HEK293 (cell line): Measurements from ENCODE around the gene CRTAC1.

Experiments used
- CTCF ChIA-PET: fragments of 350-600 bp; formaldehyde crosslinking; extraction: SDS; loops from one replicate; lab custom pipeline; 2021; ENCODE audit warnings: antibody characterized with exemption; lab: Yijun Ruan, JAX
- POLR2A ChIA-PET: fragments of 300-600 bp; formaldehyde crosslinking; extraction: SDS; loops from one replicate; lab custom pipeline; 2020; ENCODE audit warnings: antibody characterized with exemption, inconsistent platforms; lab: Yijun Ruan, JAX
- H3K27ac ChIP-seq: fragments of 200-500 bp; sonication (Bioruptor generic); 2 replicates; pipeline ENCODE4 v1.5.1; 2014; ENCODE audit warnings: low read depth, low read length, control low read depth, inconsistent platforms; ENCODE audit errors: extremely low read depth
- H3K36me3 ChIP-seq, 2 experiments: fragments of 200-500 bp in 1 of 2; sonication (Bioruptor generic) in 1 of 2; 1 replicate in 1 of 2; 2 replicates in 1 of 2; pipeline ENCODE4 v1.5.1; 2014 to 2017; ENCODE audit warnings: inconsistent platforms in 2 of 2, low read length in 2 of 2; ENCODE audit not compliant: control insufficient read depth in 2 of 2, insufficient read depth in 1 of 2
- H3K4me1 ChIP-seq: fragments of 200-500 bp; sonication (Bioruptor generic); 2 replicates; pipeline ENCODE4 v1.5.1; 2014; ENCODE audit warnings: mild to moderate bottlenecking, low read length, inconsistent platforms; ENCODE audit not compliant: control insufficient read depth, insufficient read depth
- H3K4me3 ChIP-seq: 2 replicates; pipeline ENCODE4 v1.5.1; 2011; ENCODE audit warnings: low read depth, mild to moderate bottlenecking, control low read depth, low read length, moderate library complexity
- H3K9me3 ChIP-seq: fragments of 200-500 bp; sonication (Bioruptor generic); 2 replicates; pipeline ENCODE4 v1.5.1; 2014; ENCODE audit warnings: low read depth, low read length, inconsistent platforms; ENCODE audit not compliant: control insufficient read depth, insufficient read depth
- BCL6B ChIP-seq: fragments of 450-650 bp; formaldehyde crosslinking; IDR thresholded peaks from 2 replicates; pipeline ENCODE4 v1.5.1; 2017; ENCODE audit warnings: missing biosample characterization, missing genetic modification characterization
- CTCF ChIP-seq: fragments of 450-650 bp; formaldehyde crosslinking; IDR thresholded peaks from 2 replicates; pipeline ENCODE4 v1.5.1; 2016; ENCODE audit warnings: missing biosample characterization, missing genetic modification characterization
- GLIS1 ChIP-seq: fragments of 450-650 bp; formaldehyde crosslinking; IDR thresholded peaks from 2 replicates; pipeline ENCODE4 v1.5.1; 2016; ENCODE audit warnings: missing biosample characterization, missing genetic modification characterization
- GLIS2 ChIP-seq: fragments of 450-650 bp; formaldehyde crosslinking; IDR thresholded peaks from 2 replicates; pipeline ENCODE4 v1.5.1; 2016; ENCODE audit warnings: missing biosample characterization, missing genetic modification characterization
- HOXA7 ChIP-seq: sonication (generic); formaldehyde crosslinking; IDR thresholded peaks from 2 replicates; pipeline ENCODE4 v1.8.1; 2022; ENCODE audit warnings: missing genetic modification reagents, borderline replicate concordance
- KLF16 ChIP-seq: fragments of 450-650 bp; formaldehyde crosslinking; IDR thresholded peaks from 2 replicates; pipeline ENCODE4 v1.5.1; 2017; ENCODE audit warnings: missing biosample characterization, missing genetic modification characterization
- KLF17 ChIP-seq: fragments of 450-650 bp; formaldehyde crosslinking; IDR thresholded peaks from 2 replicates; pipeline ENCODE4 v1.5.1; 2016; ENCODE audit warnings: missing biosample characterization, missing genetic modification characterization
- MEIS1 ChIP-seq: sonication (generic); formaldehyde crosslinking; IDR thresholded peaks from 2 replicates; pipeline ENCODE4 v1.8.1; 2022; ENCODE audit warnings: missing genetic modification reagents, mild to moderate bottlenecking, borderline replicate concordance
- PATZ1 ChIP-seq: fragments of 450-650 bp; formaldehyde crosslinking; IDR thresholded peaks from 2 replicates; pipeline ENCODE4 v1.5.1; 2016; ENCODE audit warnings: missing biosample characterization, missing genetic modification characterization
- TCF7L2 ChIP-seq: IDR thresholded peaks from 2 replicates; pipeline ENCODE4 v1.6.1; 2011; ENCODE audit warnings: low read depth, mild to moderate bottlenecking, inconsistent platforms, low read length, moderate library complexity, borderline replicate concordance
- ZBTB10 ChIP-seq: fragments of 450-650 bp; formaldehyde crosslinking; IDR thresholded peaks from 2 replicates; pipeline ENCODE4 v1.5.1; 2016; ENCODE audit warnings: missing biosample characterization, missing genetic modification characterization
- ZBTB20 ChIP-seq: fragments of 450-650 bp; formaldehyde crosslinking; IDR thresholded peaks from 2 replicates; pipeline ENCODE4 v1.5.1; 2016; ENCODE audit warnings: missing biosample characterization, missing genetic modification characterization
- ZEB2 ChIP-seq: fragments of 450-650 bp; formaldehyde crosslinking; IDR thresholded peaks from 2 replicates; pipeline ENCODE4 v1.5.1; 2016; ENCODE audit warnings: missing biosample characterization, missing genetic modification characterization
- ZNF140 ChIP-seq: fragments of 450-650 bp; formaldehyde crosslinking; IDR thresholded peaks from 2 replicates; pipeline ENCODE4 v1.5.1; 2016; ENCODE audit warnings: missing biosample characterization, missing genetic modification characterization
- ZNF2 ChIP-seq: fragments of 450-650 bp; formaldehyde crosslinking; IDR thresholded peaks from 2 replicates; pipeline ENCODE4 v1.5.1; 2016; ENCODE audit warnings: missing biosample characterization, missing genetic modification characterization
- ZNF24 ChIP-seq: fragments of 450-650 bp; formaldehyde crosslinking; IDR thresholded peaks from 2 replicates; pipeline ENCODE4 v1.5.1; 2016; ENCODE audit warnings: missing biosample characterization, missing genetic modification characterization
- ZNF335 ChIP-seq: fragments of 450-650 bp; formaldehyde crosslinking; conservative IDR thresholded peaks from 2 replicates; pipeline ENCODE4 v1.5.1; 2016; ENCODE audit warnings: missing biosample characterization, missing genetic modification characterization
- ZNF623 ChIP-seq: fragments of 450-650 bp; formaldehyde crosslinking; IDR thresholded peaks from 2 replicates; pipeline ENCODE4 v1.5.1; 2016; ENCODE audit warnings: missing biosample characterization, missing genetic modification characterization
- ZNF629 ChIP-seq: fragments of 450-650 bp; formaldehyde crosslinking; IDR thresholded peaks from 2 replicates; pipeline ENCODE4 v1.5.1; 2017; ENCODE audit warnings: missing biosample characterization, missing genetic modification characterization
- ZNF654 ChIP-seq: fragments of 450-650 bp; formaldehyde crosslinking; IDR thresholded peaks from 2 replicates; pipeline ENCODE4 v1.5.1; 2016; ENCODE audit warnings: low read depth, missing biosample characterization, missing genetic modification characterization
- ZNF677 ChIP-seq: fragments of 450-650 bp; IDR thresholded peaks from 2 replicates; pipeline ENCODE4 v1.5.0; 2018; ENCODE audit warnings: missing biosample characterization, mild to moderate bottlenecking, missing genetic modification characterization, moderate library complexity
- ZNF692 ChIP-seq: fragments of 450-650 bp; formaldehyde crosslinking; IDR thresholded peaks from 2 replicates; pipeline ENCODE4 v1.5.1; 2016; ENCODE audit warnings: missing biosample characterization, missing genetic modification characterization
- ZNF704 ChIP-seq: fragments of 450-650 bp; formaldehyde crosslinking; IDR thresholded peaks from 2 replicates; pipeline ENCODE4 v1.5.1; 2016; ENCODE audit warnings: missing biosample characterization, missing genetic modification characterization
- ZXDB ChIP-seq: fragments of 450-650 bp; formaldehyde crosslinking; IDR thresholded peaks from 2 replicates; pipeline ENCODE4 v1.5.1; 2016; ENCODE audit warnings: missing biosample characterization, missing genetic modification characterization

The CRTAC1 gene

GRCh38 chr10:97915346-97916131 lies 114.9 kb downstream of the CRTAC1 start (continued):
- TF ChIP-seq MEIS1 (CRISPR knock-in tag), result no peak
- TF ChIP-seq HOXA7, result no peak
- no peak for TF ChIP-seq ZNF24 (tag by site-specific recombination)

- Histone ChIP-seq H3K27ac (no peak overlapping the region), H3K4me3 (no peak overlapping the region), H3K4me1 (no peaks in the 10 kb centered on the region), H3K36me3 (no peaks in the 10 kb centered on the region), H3K9me3 (no peaks in the 10 kb centered on the region)
- ChIA-PET POLR2A (interaction anchor here (0.6 kb wide), 1 partner anchor 145 kb away, joined by 4 read pairs; no protein-coding TSS in a partner anchor), CTCF (interaction anchor here (0.6 to 6.5 kb wide), 35 partner anchors 9 to 1373 kb away, joined by 3 to 137 read pairs (median 5); partner anchors contain the start of genes CRTAC1 and R3HCC1L)
- TF ChIP-seq ZNF677 (tag by site-specific recombination), result no peak
- TF ChIP-seq ZNF335 (tag by site-specific recombination), result no peak
- TF ChIP-seq ZEB2, result 0 out of 2 replicates have a peak, but pooled peaks have one; percentile 53
- peak; percentile 91 for TF ChIP-seq CTCF (tag by site-specific recombination)
- TF ChIP-seq BCL6B (tag by site-specific recombination), result 0 out of 2 replicates have a peak, but pooled peaks have one; percentile 22
- TF ChIP-seq TCF7L2, result no peak
- TF ChIP-seq ZXDB, result 0 out of 2 replicates have a peak, but pooled peaks have one; percentile 25
- TF ChIP-seq ZNF692, result 0 out of 2 replicates have a peak, but pooled peaks have one; percentile 17
- TF ChIP-seq ZBTB10 (tag by site-specific recombination), result 0 out of 2 replicates have a peak, but pooled peaks have one; percentile 15
- TF ChIP-seq ZNF654 (tag by site-specific recombination), result peak; percentile 96
- no peak for TF ChIP-seq ZNF623 (tag by site-specific recombination)
- 0 out of 2 replicates have a peak, but pooled peaks have one; percentile 27 for TF ChIP-seq ZBTB20
- TF ChIP-seq KLF16, result peak; percentile 44; the same call in 1 of the 2 replicates
- peak; percentile 40; the same call in 1 of the 2 replicates for TF ChIP-seq PATZ1 (tag by site-specific recombination)
- no peak for TF ChIP-seq ZNF704 (tag by site-specific recombination)
- TF ChIP-seq ZNF140, result no peak
- TF ChIP-seq GLIS2 (tag by site-specific recombination), result peak; percentile 76
- peak; percentile 42; the same call in 1 of the 2 replicates for TF ChIP-seq KLF17 (tag by site-specific recombination)
- TF ChIP-seq GLIS1 (tag by site-specific recombination), result peak; percentile 69
- 0 out of 2 replicates have a peak, but pooled peaks have one; percentile 24 for TF ChIP-seq ZNF629 (tag by site-specific recombination)
- peak; percentile 85 for TF ChIP-seq ZNF2 (tag by site-specific recombination)
Observed at GRCh38 chr10:97914837-97915211, 115.6 kb downstream of the CRTAC1 start.
